HL-60 (cell line): ENCODE data around the gene RASAL1.

Source experiments
- POLR2AphosphoS5 ChIP-seq: IDR thresholded peaks from 2 replicates; pipeline ENCODE4 v1.6.1; 2012; ENCODE audit warnings: low read depth
- TF ChIP-seq, protein P1 (sequence below): IDR thresholded peaks from one replicate; pipeline ENCODE4 v1.5.1; 2011; ENCODE audit warnings: low read length, control low read depth, inconsistent platforms; ENCODE audit not compliant: insufficient read depth
- TF ChIP-seq, protein P2 (sequence below): IDR thresholded peaks from 2 replicates; pipeline ENCODE4 v1.6.1; 2012; ENCODE audit warnings: low read depth; ENCODE audit not compliant: insufficient replicate concordance

DNA sequence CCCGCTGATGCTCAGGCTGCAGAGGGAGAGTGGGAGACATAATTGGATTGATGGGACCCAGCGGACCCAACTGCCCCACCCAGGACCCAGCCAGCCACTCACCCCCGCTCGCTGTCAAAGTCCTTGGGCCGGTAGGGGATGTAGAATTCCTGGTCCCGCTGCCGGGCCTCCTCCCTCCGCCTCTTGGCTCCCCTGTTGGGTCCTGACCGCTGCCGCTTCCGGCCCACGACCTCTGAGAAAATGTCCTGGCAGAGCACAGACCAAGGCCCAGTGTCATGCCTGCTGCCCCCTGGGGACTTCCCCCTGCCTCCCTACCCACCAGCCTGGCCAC is 27.4 kb upstream of the RASAL1 start:
- TF ChIP-seq, protein P1, sequence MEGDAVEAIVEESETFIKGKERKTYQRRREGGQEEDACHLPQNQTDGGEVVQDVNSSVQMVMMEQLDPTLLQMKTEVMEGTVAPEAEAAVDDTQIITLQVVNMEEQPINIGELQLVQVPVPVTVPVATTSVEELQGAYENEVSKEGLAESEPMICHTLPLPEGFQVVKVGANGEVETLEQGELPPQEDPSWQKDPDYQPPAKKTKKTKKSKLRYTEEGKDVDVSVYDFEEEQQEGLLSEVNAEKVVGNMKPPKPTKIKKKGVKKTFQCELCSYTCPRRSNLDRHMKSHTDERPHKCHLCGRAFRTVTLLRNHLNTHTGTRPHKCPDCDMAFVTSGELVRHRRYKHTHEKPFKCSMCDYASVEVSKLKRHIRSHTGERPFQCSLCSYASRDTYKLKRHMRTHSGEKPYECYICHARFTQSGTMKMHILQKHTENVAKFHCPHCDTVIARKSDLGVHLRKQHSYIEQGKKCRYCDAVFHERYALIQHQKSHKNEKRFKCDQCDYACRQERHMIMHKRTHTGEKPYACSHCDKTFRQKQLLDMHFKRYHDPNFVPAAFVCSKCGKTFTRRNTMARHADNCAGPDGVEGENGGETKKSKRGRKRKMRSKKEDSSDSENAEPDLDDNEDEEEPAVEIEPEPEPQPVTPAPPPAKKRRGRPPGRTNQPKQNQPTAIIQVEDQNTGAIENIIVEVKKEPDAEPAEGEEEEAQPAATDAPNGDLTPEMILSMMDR = no peak
- TF ChIP-seq, protein P2, sequence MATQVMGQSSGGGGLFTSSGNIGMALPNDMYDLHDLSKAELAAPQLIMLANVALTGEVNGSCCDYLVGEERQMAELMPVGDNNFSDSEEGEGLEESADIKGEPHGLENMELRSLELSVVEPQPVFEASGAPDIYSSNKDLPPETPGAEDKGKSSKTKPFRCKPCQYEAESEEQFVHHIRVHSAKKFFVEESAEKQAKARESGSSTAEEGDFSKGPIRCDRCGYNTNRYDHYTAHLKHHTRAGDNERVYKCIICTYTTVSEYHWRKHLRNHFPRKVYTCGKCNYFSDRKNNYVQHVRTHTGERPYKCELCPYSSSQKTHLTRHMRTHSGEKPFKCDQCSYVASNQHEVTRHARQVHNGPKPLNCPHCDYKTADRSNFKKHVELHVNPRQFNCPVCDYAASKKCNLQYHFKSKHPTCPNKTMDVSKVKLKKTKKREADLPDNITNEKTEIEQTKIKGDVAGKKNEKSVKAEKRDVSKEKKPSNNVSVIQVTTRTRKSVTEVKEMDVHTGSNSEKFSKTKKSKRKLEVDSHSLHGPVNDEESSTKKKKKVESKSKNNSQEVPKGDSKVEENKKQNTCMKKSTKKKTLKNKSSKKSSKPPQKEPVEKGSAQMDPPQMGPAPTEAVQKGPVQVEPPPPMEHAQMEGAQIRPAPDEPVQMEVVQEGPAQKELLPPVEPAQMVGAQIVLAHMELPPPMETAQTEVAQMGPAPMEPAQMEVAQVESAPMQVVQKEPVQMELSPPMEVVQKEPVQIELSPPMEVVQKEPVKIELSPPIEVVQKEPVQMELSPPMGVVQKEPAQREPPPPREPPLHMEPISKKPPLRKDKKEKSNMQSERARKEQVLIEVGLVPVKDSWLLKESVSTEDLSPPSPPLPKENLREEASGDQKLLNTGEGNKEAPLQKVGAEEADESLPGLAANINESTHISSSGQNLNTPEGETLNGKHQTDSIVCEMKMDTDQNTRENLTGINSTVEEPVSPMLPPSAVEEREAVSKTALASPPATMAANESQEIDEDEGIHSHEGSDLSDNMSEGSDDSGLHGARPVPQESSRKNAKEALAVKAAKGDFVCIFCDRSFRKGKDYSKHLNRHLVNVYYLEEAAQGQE = no peak
- TF ChIP-seq POLR2AphosphoS5 = no peak
